ENCODE results near the gene KISS1.
"Not testable (repeated sequence)": the region's sequence is repeated elsewhere in the genome, so short reads cannot be mapped to it uniquely, and the experiment has no call there.

GRCh38 chr1:204237515-204237914 is 41.2 kb upstream of the KISS1 start:
- not testable (repeated sequence) for TF ChIP-seq CTCF (IDR thresholded peaks at IDR 0.05 in 8 of 11, conservative IDR thresholded peaks at IDR 0.05 in 3 of 11); POLR2AphosphoS5 (IDR thresholded peaks at IDR 0.05)
